ENCODE results near the gene CFAP210.

CFAP210 gene

DNA sequence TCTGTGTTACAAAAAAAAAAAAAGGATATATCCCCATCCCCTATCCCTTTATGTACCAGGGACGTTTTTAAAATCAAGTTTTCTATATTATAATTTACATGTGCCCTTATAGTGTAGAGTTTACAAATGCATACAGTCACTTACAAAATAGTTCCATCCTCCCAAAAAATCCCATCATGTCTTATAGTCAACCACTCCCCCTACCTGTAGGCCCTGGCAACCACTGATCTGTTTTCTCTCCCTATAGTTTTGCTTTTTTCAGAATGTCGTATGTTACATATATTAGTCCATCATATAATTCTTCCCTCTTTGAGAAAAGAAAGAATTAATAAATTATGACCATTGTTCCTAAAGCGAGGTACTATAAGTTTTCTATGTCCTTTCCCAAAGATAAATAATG, 17.8 kb downstream of the CFAP210 start:
- H3K4me3 ChIP-seq (ENCODE audit: low read depth, low read length): no peak overlapping the region

DNA sequence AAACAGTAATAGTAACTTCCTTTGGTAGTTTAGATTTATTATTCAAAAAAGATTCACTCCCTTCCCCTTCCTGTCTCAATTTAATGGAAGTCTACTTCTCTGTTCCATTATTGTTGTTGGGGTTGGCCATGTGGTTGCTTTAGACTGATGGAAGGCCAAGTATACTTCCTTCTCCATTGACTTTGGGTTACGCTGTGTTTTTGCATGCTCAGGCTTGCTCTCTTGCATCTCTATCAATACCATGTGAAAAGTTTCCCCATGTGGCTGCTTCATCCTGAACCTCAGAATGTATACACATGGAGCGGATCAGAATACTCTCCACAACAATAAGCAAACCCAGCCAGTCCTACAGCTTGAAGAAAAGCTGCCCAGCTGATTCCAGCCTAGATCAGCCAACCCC, 20.3 kb downstream of the CFAP210 start:
- no peak overlapping the region for H3K4me3 ChIP-seq (ENCODE audit: low read depth, low read length)

DNA sequence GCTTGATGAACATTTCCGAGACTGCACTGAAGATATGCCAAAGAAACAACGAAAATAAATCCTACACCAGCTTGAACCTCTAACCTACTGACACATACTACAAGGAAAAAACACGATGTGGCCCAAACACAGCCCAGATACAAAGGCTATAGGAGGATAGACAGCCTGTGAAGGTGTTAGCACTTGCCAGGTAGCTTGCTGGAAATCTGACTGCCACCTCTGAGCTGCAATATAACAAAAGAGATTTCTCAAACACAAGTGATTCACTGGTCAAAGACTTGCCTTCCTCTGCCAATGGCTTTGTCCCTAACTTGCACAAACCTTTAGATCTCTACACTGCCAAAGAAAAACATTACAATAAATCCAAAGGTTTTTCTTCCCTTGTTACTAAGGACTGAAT, 21.1 kb downstream of the CFAP210 start:
- no peak overlapping the region for H3K4me3 ChIP-seq (ENCODE audit: low read depth, low read length)

- no peak overlapping the region for H3K4me3 ChIP-seq (ENCODE audit: low read depth, low read length)
These were observed 21.8 kb downstream of the CFAP210 start for GRCh38 chr2:169672406-169672805.

DNA sequence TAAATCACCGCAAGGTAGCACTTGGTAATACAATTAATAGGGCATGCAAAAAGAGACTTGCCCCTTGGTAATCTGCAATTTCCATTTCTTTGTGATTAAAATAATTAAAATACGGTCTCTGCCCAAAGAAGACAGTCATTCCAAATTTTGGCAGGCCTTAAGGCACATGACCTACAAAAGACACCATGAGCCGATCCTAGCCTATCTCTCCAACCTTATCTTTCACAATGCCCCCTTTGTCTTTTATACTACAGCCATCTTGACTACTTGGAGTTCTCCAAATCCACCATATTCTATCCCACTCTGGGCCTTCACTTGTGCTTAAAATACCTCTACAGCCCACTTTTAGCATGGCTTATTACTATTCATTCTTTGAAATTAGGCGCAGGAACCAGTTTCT, 23.3 kb downstream of the CFAP210 start:
- H3K4me3 ChIP-seq (ENCODE audit: low read depth, low read length): no peak overlapping the region

DNA sequence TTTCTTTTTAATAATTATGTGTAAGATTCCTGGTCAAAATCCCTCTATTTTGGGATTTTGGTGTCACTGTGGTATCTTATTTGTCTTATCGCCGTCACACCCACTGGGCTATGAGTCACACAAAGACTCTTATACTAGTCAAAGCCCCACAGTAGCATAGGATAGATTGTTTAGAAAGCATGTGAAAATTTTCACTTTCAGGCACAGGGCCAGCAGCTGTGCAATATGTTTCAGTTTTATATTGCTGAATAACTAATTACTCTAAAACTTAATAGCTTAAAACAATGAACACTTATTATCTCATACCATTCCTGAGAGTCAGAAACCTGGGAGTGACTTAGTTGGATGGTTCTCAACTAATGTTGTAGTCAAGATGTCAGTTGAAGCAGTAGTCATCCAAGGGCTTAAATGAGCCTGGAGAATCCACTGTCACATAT, 24.0 kb downstream of the CFAP210 start:
- H3K4me3 ChIP-seq (ENCODE audit: low read depth, low read length): no peak overlapping the region

GRCh38 chr2:169667583-169667982, 26.6 kb downstream of the CFAP210 start:
- H3K4me3 ChIP-seq (ENCODE audit: low read depth, low read length): no peak overlapping the region

GRCh38 chr2:169664978-169665930, 29.0 kb downstream of the CFAP210 start:
- H3K4me3 ChIP-seq (ENCODE audit: low read depth, low read length): no peak overlapping the region

DNA sequence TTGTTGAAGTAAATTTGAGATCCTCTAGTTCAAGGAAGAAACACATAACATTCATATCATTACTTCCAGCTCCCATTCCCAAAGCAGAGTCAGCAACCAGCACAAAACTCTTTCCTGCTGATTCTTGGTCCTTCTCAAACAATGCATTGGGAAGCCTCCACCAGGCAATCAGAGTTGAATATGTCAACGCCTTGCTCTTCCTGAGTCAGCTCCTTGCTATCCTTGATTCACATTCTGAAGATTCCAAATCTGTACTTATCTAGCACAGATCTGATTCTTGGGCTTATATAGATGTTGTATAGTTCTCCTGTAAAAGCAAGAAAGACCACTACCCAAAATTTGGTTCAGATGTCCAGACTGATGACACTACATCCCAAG, 29.6 kb downstream of the CFAP210 start:
- no peak overlapping the region for H3K4me3 ChIP-seq (ENCODE audit: low read depth, low read length)

DNA sequence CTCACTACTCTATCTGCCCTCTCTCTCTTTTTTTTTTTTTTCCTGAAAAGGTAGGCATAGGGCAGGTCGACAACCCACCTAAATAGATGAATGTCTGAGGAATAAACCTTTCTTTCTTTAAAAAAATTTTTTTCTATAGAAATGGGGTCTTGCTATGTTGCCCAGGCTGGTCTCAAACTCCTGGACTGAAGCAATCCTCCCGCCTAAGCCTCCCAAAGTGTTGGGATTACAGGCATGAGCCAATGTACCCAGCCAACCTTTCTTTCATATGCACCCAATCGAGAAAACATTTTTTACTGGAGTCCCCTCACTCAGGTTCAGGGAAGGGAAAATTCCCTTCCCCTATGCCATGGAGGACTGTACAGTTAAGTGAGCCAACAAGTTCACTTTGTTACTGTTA, 31.0 kb downstream of the CFAP210 start:
- H3K4me3 ChIP-seq (ENCODE audit: low read depth, low read length): no peak overlapping the region

GRCh38 chr2:169662744-169663143, 31.5 kb downstream of the CFAP210 start:
- no peak overlapping the region for H3K4me3 ChIP-seq (ENCODE audit: low read depth, low read length)

DNA sequence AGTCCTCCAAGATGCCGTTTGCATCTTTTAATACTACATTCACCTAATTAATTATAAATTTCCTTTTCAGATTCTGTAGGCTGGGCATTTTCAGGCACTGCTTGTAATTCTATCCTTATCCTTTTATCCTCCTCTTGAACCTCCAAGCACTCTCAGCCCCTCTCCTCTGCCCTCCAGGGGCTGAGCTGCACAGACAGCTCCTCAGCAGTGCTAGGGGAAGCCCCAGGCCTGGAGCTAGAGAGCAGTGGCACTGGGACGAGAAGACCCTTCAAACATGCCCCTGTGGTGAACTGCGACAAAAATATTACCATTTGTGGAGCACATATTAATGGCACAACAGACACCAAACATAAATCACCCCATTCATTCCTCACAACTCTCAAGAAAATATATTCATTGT, 32.9 kb downstream of the CFAP210 start:
- H3K4me3 ChIP-seq (ENCODE audit: low read depth, low read length): no peak overlapping the region

GRCh38 chr2:169659320-169659719, 34.9 kb downstream of the CFAP210 start:
- H3K4me3 ChIP-seq (ENCODE audit: low read depth, low read length): no peak overlapping the region

- H3K4me3 ChIP-seq (ENCODE audit: low read depth, low read length): no peak overlapping the region
These were observed 35.3 kb downstream of the CFAP210 start for GRCh38 chr2:169658877-169659276.

DNA sequence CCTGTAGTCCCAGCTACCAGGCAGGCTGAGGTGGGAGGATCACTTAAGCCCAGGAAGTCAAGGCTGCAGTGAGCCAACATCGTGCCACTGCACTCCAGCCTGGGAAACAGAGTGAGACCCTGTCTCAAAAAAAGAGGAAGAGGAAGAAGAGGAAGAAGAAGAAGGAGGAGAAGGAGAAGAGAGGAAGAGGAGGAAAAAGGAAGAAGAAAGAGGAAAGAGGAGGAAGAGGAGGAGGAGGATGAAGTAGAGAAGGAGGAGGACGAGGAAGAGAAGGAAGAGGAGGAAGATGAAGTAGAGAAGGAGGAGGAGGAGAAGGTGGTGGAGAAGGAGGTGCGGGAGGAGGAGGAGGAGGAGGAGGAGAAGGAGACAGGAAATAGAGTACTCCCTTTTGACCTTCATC, 38.0 kb downstream of the CFAP210 start:
- no peak overlapping the region for H3K4me3 ChIP-seq (ENCODE audit: low read depth, low read length)

GRCh38 chr2:169653636-169654035, 40.6 kb downstream of the CFAP210 start:
- H3K4me3 ChIP-seq (ENCODE audit: low read depth, low read length): no peak overlapping the region

- no peak overlapping the region for H3K4me3 ChIP-seq (ENCODE audit: low read depth, low read length)
These were observed 44.9 kb downstream of the CFAP210 start for GRCh38 chr2:169649278-169649677.

- no peak overlapping the region for H3K4me3 ChIP-seq (ENCODE audit: low read depth, low read length)
These were observed 46.7 kb downstream of the CFAP210 start for GRCh38 chr2:169647496-169647895.

DNA sequence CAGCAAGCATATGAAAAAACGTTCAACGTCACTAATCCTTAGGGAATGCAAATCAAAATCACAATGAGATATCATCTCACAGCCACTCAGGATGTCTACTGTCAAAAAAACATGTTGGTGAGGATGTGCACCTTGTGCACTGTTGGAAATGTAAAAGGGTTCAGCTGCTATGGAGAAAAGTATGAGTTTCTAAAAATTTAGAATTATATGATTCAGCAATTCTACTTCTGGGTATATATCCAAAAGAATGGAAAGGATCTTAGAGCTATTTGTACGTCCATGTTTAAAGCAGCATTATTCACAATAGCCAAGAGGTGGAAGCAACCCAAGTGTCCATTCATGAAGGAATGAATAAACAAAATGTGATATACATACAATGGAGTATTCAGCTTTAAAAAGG, 50.0 kb downstream of the CFAP210 start:
- no peak overlapping the region for H3K4me3 ChIP-seq (ENCODE audit: low read depth, low read length)

DNA sequence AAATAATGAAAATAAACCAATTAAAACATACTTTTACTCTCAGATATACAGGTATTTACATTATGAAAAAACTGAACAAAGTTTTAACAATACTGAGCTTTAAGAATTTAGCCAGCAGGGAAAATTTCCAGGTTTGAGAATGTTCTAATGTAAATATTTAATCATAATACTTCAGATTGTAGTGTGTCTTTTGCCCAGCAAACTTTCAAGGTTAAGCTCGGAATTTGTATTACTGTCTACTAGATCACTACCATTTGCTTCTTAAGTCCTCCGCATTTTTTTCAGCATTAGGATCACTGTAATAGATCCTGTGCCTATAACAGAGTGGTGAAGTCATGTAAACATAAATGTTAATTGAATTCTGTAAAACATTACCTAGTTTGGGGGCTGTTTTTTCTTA, 52.7 kb downstream of the CFAP210 start:
- H3K4me3 ChIP-seq (ENCODE audit: low read depth, low read length): no peak overlapping the region

DNA sequence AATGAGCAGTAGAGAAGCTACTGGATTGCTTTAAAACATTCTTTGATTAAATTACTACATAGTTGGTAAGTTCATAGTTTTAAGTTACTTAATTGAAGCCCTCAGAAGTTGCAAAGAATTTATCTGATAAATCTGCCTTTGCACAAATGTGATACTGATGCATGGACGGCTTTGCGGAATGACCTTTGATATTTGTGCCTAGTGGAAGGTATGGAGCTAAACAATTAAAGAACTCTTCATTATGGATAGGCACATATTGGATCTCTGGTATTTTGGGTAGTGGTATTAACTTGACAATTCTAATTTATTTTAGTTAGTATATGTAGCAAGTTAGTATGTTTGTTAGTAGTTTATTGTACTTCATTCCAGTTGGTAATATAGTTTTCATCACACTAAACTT, 54.1 kb downstream of the CFAP210 start:
- no peak overlapping the region for H3K4me3 ChIP-seq (ENCODE audit: low read depth, low read length)

- H3K4me3 ChIP-seq (ENCODE audit: low read depth, low read length): no peak overlapping the region
These were observed 56.6 kb downstream of the CFAP210 start for GRCh38 chr2:169637620-169638019.
